IPS-11a (cell line): Measurements from ENCODE around the gene BRINP1.

Experiments
- H3K4me3 ChIP-seq: one replicate; pipeline ENCODE4 v1.5.1; 2013; ENCODE audit warnings: low read depth, low read length, control low read depth

The BRINP1 gene

GRCh38 chr9:119216651-119217331 lies 152.4 kb downstream of the BRINP1 start:
- no peak overlapping the region for H3K4me3 ChIP-seq

- H3K4me3 ChIP-seq = no peak overlapping the region
Measured at GRCh38 chr9:119215651-119216050, 153.6 kb downstream of the BRINP1 start.

GRCh38 chr9:119213471-119213870 lies 155.8 kb downstream of the BRINP1 start:
- no peak overlapping the region for H3K4me3 ChIP-seq

GRCh38 chr9:119197893-119198607 lies 171.2 kb downstream of the BRINP1 start:
- no peak overlapping the region for H3K4me3 ChIP-seq

- no peak overlapping the region for H3K4me3 ChIP-seq
Measured at GRCh38 chr9:119195521-119195920, 173.7 kb downstream of the BRINP1 start.

- H3K4me3 ChIP-seq = no peak overlapping the region
Measured at GRCh38 chr9:119185298-119185697, 183.9 kb downstream of the BRINP1 start.

GRCh38 chr9:119184265-119184936 lies 184.8 kb downstream of the BRINP1 start:
- H3K4me3 ChIP-seq = no peak overlapping the region

GRCh38 chr9:119181561-119181960 lies 187.7 kb downstream of the BRINP1 start:
- no peak overlapping the region for H3K4me3 ChIP-seq

GRCh38 chr9:119180897-119181296 lies 188.3 kb downstream of the BRINP1 start:
- no peak overlapping the region for H3K4me3 ChIP-seq

GRCh38 chr9:119179701-119180100 lies 189.5 kb downstream of the BRINP1 start:
- H3K4me3 ChIP-seq = no peak overlapping the region

- H3K4me3 ChIP-seq = no peak overlapping the region
Measured at GRCh38 chr9:119177196-119177595, 192.0 kb downstream of the BRINP1 start.

GRCh38 chr9:119175581-119175980 lies 193.7 kb downstream of the BRINP1 start:
- no peak overlapping the region for H3K4me3 ChIP-seq

- peak overlapping the region; percentile 17 for H3K4me3 ChIP-seq
Measured at GRCh38 chr9:119169222-119169621, 200.0 kb downstream of the BRINP1 start.

- H3K4me3 ChIP-seq = no peak overlapping the region
Measured at GRCh38 chr9:119167876-119168275, 201.4 kb downstream of the BRINP1 start.

- no peak overlapping the region for H3K4me3 ChIP-seq
Measured at GRCh38 chr9:119167267-119167666, 202.0 kb downstream of the BRINP1 start.

- no peak overlapping the region for H3K4me3 ChIP-seq
Measured at GRCh38 chr9:119166096-119166495, 203.1 kb downstream of the BRINP1 start.

GRCh38 chr9:119165131-119165530 lies 204.1 kb downstream of the BRINP1 start:
- H3K4me3 ChIP-seq = no peak overlapping the region

GRCh38 chr9:119164716-119165115 lies 204.5 kb downstream of the BRINP1 start:
- no peak overlapping the region for H3K4me3 ChIP-seq

- H3K4me3 ChIP-seq = no peak overlapping the region
Measured at GRCh38 chr9:119160551-119160950, 208.7 kb downstream of the BRINP1 start.

GRCh38 chr9:119159386-119159785 lies 209.8 kb downstream of the BRINP1 start:
- H3K4me3 ChIP-seq = no peak overlapping the region

- no peak overlapping the region for H3K4me3 ChIP-seq
Measured at GRCh38 chr9:119157196-119157595, 212.0 kb downstream of the BRINP1 start.

- no peak overlapping the region for H3K4me3 ChIP-seq
Measured at GRCh38 chr9:119156354-119156753, 212.9 kb downstream of the BRINP1 start.
